GM12801 (cell line): ENCODE measurements around the gene MRPS21.

Experiments
- TF ChIP-seq, protein P1 (sequence below): IDR thresholded peaks from one replicate; pipeline ENCODE4 v1.5.1; 2011; ENCODE audit warnings: control low read depth; ENCODE audit not compliant: insufficient read length; ENCODE audit errors: extremely low read depth

The MRPS21 gene

DNA sequence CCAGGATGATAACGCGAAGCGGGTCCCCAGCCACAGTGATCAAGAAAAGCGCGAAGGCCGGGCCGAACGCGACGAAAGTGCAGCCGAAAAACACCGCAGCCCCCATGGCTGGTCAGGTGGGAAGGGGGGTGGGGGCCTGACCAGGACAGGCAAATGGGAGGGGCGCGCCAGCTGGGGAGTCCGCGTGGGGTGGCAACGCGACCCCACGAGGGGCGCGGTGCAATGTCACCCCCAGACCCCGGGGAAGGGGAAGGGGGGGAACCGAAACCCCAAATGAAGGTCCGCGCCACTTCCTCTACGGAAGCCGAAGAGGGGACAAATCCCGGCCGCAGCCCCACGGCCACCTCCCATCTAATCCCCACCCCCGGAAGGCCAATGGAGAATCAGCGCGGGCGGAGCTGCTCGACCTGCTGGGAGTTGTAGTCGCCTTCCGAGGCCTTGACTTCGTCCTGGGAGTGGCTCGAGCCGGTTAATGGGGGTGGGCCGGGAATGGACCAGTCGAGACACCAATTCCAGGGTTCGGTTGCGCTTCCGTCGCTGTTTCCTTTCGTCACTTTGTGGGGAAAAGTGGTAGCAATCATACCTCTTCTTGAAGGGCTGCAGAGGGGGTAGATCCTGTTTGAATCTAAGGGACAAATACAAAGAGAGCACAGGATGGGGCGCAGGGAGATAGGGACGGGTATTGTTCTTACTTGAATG lies 24.8 kb upstream of the MRPS21 start, which contains the start of gene APH1A:
APH1A (minus strand) TSS at position 312 of the 699 bp plus-strand sequence; CDS start at position 106, 206 bp downstream.
- TF ChIP-seq, protein P1, sequence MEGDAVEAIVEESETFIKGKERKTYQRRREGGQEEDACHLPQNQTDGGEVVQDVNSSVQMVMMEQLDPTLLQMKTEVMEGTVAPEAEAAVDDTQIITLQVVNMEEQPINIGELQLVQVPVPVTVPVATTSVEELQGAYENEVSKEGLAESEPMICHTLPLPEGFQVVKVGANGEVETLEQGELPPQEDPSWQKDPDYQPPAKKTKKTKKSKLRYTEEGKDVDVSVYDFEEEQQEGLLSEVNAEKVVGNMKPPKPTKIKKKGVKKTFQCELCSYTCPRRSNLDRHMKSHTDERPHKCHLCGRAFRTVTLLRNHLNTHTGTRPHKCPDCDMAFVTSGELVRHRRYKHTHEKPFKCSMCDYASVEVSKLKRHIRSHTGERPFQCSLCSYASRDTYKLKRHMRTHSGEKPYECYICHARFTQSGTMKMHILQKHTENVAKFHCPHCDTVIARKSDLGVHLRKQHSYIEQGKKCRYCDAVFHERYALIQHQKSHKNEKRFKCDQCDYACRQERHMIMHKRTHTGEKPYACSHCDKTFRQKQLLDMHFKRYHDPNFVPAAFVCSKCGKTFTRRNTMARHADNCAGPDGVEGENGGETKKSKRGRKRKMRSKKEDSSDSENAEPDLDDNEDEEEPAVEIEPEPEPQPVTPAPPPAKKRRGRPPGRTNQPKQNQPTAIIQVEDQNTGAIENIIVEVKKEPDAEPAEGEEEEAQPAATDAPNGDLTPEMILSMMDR, result no peak

DNA sequence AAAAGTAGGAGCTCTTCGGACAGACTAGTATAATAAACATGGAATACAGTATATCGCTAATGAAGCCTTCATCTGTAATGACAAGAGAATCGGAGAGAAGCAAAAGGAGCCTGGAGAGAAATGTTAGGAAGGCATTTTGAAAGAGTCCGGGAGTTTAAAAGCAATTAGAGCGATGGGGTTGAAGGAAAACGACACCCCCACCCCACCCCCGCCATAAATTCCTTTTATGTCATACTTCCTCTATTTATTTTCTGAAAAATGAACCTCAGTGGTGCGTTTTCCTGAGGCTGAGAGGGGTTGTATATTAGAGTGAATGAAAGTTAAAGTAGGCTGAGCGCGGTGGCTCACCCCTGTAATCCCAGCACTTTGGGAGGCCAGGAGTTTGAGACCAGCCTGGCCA lies 24.2 kb upstream of the MRPS21 start:
- TF ChIP-seq, protein P1, result no peak

- TF ChIP-seq, protein P1, result no peak
These were observed 22.2 kb upstream of the MRPS21 start for GRCh38 chr1:150271291-150271959.

- TF ChIP-seq, protein P1, result no peak
These were observed 20.4 kb upstream of the MRPS21 start for GRCh38 chr1:150273311-150273710.

GRCh38 chr1:150280138-150280707 lies 13.4 kb upstream of the MRPS21 start:
- TF ChIP-seq, protein P1, result no peak

DNA sequence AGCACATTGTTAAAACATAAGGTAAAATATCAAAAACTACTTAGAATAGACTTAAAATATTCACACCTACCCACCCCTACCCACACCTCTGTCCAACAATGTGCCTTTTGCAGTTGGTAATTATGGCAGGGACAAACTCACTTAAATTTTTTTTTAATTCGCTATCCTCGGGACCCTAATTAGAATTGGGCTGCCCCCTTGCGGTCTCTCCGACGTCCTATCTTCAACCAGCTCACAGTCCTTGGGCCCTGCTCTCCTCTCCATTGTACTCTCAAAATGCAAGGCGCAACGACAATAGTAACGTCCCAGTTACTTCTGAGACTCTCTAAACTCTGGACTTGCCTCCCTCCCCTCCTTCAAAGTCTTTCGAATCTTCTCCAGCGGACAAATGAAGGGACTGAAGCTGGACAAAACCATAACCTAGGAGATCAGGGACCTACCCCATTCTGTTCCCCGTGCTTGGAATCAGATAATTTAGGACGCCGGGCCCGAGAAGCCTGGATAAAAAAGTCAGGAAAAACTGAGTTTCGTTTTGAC lies 12.4 kb upstream of the MRPS21 start:
- TF ChIP-seq, protein P1, result no peak
